CD4-positive, alpha-beta T cell (primary cell): ENCODE results near the gene MCF2L2. TPM values are rescaled to one million over a fixed set of nuclear protein-coding genes. Genes with fewer than 3 reads are reported as not detected.
"Not testable (repeated sequence)": the region's sequence is repeated elsewhere in the genome, so short reads cannot be mapped to it uniquely, and the experiment has no call there.

ENCODE experiments used
- ATAC-seq: fragments of 200-7000 bp; cut with Tn5 transposase; one replicate; pipeline ENCODE4 v1.10.0; 2022; ENCODE audit warnings: mild to moderate bottlenecking; ENCODE audit not compliant: poor library complexity
- CTCF ChIA-PET: fragments of 350-600 bp; sonication (Branson Sonifier 250); formaldehyde crosslinking; loops from one replicate; lab custom pipeline; 2021; ENCODE audit warnings: antibody characterized with exemption, inconsistent platforms; lab: Charles Lee
- POLR2A ChIA-PET: fragments of 350-600 bp; sonication (Branson Sonifier 250); formaldehyde crosslinking; loops from one replicate; lab custom pipeline; 2021; ENCODE audit warnings: antibody characterized with exemption, inconsistent platforms; lab: Charles Lee
- DNase-seq, 14 experiments: peaks; one replicate each; pipeline ENCODE4 v3.0.0-alpha.2; 2013 to 2020; ENCODE audit warnings: mixed read lengths in 2 of 14
- H3K27ac ChIP-seq, 2 donors: one replicate each; pipeline versions ENCODE4 v1.5.1 to v1.7.0; 2013; ENCODE audit warnings: low read length in 2 of 2, low read depth in 1 of 2, mild to moderate bottlenecking in 1 of 2
- H3K27me3 ChIP-seq, 2 experiments: 1 replicate in 1 of 2; 2 replicates in 1 of 2; pipeline versions ENCODE4 v1.6.1 to v1.7.0; 2013; ENCODE audit warnings: low read length in 2 of 2, control low read depth in 1 of 2, mild to moderate bottlenecking in 1 of 2, moderate library complexity in 1 of 2; ENCODE audit not compliant: insufficient read depth in 2 of 2, control insufficient read depth in 1 of 2
- H3K36me3 ChIP-seq: one replicate; pipeline ENCODE4 v1.6.1; 2013; ENCODE audit warnings: low read length, control low read depth; ENCODE audit not compliant: insufficient read depth
- H3K4me1 ChIP-seq: one replicate; pipeline ENCODE4 v1.6.1; 2013; ENCODE audit warnings: low read length, control low read depth; ENCODE audit not compliant: insufficient read depth
- H3K4me3 ChIP-seq: one replicate; pipeline ENCODE4 v1.5.1; 2013; ENCODE audit warnings: mild to moderate bottlenecking, low read length, moderate library complexity
- H3K9me3 ChIP-seq, 2 experiments: 1 replicate in 1 of 2; 2 replicates in 1 of 2; pipeline versions ENCODE4 v1.6.1 to v1.7.0; 2013; ENCODE audit warnings: low read length in 2 of 2, mild to moderate bottlenecking in 2 of 2, control low read depth in 1 of 2, moderate library complexity in 1 of 2; ENCODE audit not compliant: control insufficient read depth in 1 of 2, insufficient read depth in 1 of 2
- H3K27ac Mint-ChIP-seq: one replicate; pipeline ENCODE4 v1.8.0; 2020; ENCODE audit warnings: mixed read lengths
- H3K27me3 Mint-ChIP-seq: one replicate; pipeline ENCODE4 v1.8.0; 2021; ENCODE audit warnings: mixed read lengths
- H3K36me3 Mint-ChIP-seq: one replicate; pipeline ENCODE4 v1.8.0; 2021; ENCODE audit warnings: low read depth, mixed read lengths
- H3K4me1 Mint-ChIP-seq: one replicate; pipeline ENCODE4 v1.8.0; 2021; ENCODE audit warnings: low read depth, mixed read lengths
- H3K4me3 Mint-ChIP-seq: one replicate; pipeline ENCODE4 v1.8.0; 2020; ENCODE audit warnings: mild to moderate bottlenecking, mixed read lengths
- H3K9me3 Mint-ChIP-seq: one replicate; pipeline ENCODE4 v1.8.0; 2020; ENCODE audit warnings: mixed read lengths
- CTCF ChIP-seq: fragments of 200-600 bp; IDR thresholded peaks from one replicate; pipeline ENCODE4 v1.8.0; 2022; ENCODE audit warnings: antibody characterized with exemption, mild to moderate bottlenecking
- intact Hi-C, 2 experiments: fragments of 100-400 bp; cut with DNase I in 1 of 2; cut with micrococcal nuclease in 1 of 2; formaldehyde crosslinking; loops; one replicate each; pipeline versions ENCODE4 v1.15.1 to v1.9.0; 2023 to 2025; cut with DNase I, micrococcal nuclease
- total RNA-seq, 174 experiments: library from RNA in 2 of 174; stranded (reverse) in 2 of 174; gene quantifications; one replicate each; pipeline ENCODE4 v1.2.3 and lab custom pipeline; 2021 to 2026

The MCF2L2 gene
- total RNA-seq, 2 experiments from 2014 or later, result 3.8 to 4.1 TPM

DNA sequence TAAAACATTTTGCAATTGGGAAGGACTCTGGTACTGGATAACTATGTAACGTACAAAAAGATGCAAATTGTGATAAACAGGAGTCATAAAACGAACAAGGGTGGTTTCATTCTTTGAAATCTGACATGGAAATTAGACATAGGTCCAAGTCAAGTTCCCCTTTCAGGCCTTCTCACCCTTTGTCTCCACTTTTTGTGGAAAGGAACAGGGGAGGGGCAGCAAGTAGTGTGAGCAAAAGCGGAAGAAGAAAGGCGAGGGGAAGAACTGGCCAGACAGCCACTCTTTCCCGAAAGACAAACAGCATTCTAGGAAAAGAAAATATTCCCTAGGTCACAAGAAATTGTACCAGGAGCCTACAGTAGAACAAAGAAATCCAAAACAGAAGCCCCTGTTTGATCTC, 52.6 kb downstream of the MCF2L2 start:
- intact Hi-C loops, result no loop called here
- peaks cover 8% of the 10 kb centered on the region for H3K36me3 ChIP-seq
- H3K4me1 Mint-ChIP-seq, result peaks cover 10% of the 10 kb centered on the region
- POLR2A ChIA-PET, result interaction anchor here (0.7 to 1.0 kb wide), 2 partner anchors 38 to 190 kb away, joined by 3 read pairs; no protein-coding TSS in a partner anchor
- H3K27ac ChIP-seq, result no peak overlapping the region
- no peaks in the 10 kb centered on the region for H3K36me3 Mint-ChIP-seq
- DNase-seq (peak in 3 of 14 experiments; percentile 21 to 61 (median 52)), ATAC-seq (no peak)
- no peaks in the 10 kb centered on the region for H3K27me3 Mint-ChIP-seq
- H3K4me3 ChIP-seq, result no peak overlapping the region
- H3K4me1 ChIP-seq, result no peaks in the 10 kb centered on the region
- H3K4me3 Mint-ChIP-seq, result no peak overlapping the region
- no peak for TF ChIP-seq CTCF
- CTCF ChIA-PET, result no interaction called here
- H3K9me3 Mint-ChIP-seq, result no peaks in the 10 kb centered on the region
- no peaks in the 10 kb centered on the region for H3K9me3 ChIP-seq
- H3K27ac Mint-ChIP-seq, result no peak overlapping the region
- no peaks in the 10 kb centered on the region for H3K27me3 ChIP-seq

GRCh38 chr3:183375337-183375736, 53.1 kb downstream of the MCF2L2 start:
- no peak for TF ChIP-seq CTCF
- ChIA-PET POLR2A (interaction anchor here (0.7 kb wide), 1 partner anchor 38 kb away, joined by 3 read pairs; no protein-coding TSS in a partner anchor), CTCF (no interaction called here)
- no peak overlapping the region for H3K4me3 Mint-ChIP-seq
- Histone ChIP-seq H3K4me1 (no peaks in the 10 kb centered on the region), H3K27ac (no peak overlapping the region), H3K9me3 (no peaks in the 10 kb centered on the region), H3K27me3 (no peaks in the 10 kb centered on the region), H3K4me3 (no peak overlapping the region), H3K36me3 (peaks cover 8% of the 10 kb centered on the region)
- no peaks in the 10 kb centered on the region for H3K36me3 Mint-ChIP-seq
- DNase-seq (no peak), ATAC-seq (no peak)
- no peaks in the 10 kb centered on the region for H3K9me3 Mint-ChIP-seq
- H3K4me1 Mint-ChIP-seq, result peaks cover 10% of the 10 kb centered on the region
- no peaks in the 10 kb centered on the region for H3K27me3 Mint-ChIP-seq
- intact Hi-C loops, result no loop called here
- no peak overlapping the region for H3K27ac Mint-ChIP-seq

- POLR2A ChIA-PET, result no interaction called here
These were observed 55.5 kb downstream of the MCF2L2 start for GRCh38 chr3:183372911-183373310.

GRCh38 chr3:183371600-183371968, 56.8 kb downstream of the MCF2L2 start:
- H3K9me3 ChIP-seq, ATAC-seq, intact Hi-C loops, H3K36me3 ChIP-seq, H3K4me1 Mint-ChIP-seq, H3K4me1 ChIP-seq, H3K36me3 Mint-ChIP-seq, DNase-seq, H3K27ac Mint-ChIP-seq, H3K27me3 ChIP-seq, H3K9me3 Mint-ChIP-seq, H3K27me3 Mint-ChIP-seq, H3K27ac ChIP-seq, H3K4me3 ChIP-seq, POLR2A ChIA-PET, H3K4me3 Mint-ChIP-seq: not testable (repeated sequence)
- CTCF ChIA-PET, result interaction anchor here (1.5 kb wide), 1 partner anchor 11 kb away, joined by 4 read pairs; no protein-coding TSS in a partner anchor

More at GRCh38 chr3:183372911-183373310, 55.5 kb downstream of the MCF2L2 start:
- Mint-ChIP-seq H3K4me1 (peaks cover 9% of the 10 kb centered on the region), H3K9me3 (no peaks in the 10 kb centered on the region), H3K27me3 (no peaks in the 10 kb centered on the region), H3K36me3 (no peaks in the 10 kb centered on the region), H3K27ac (no peak overlapping the region), H3K4me3 (no peak overlapping the region)
- H3K27me3 ChIP-seq, result no peaks in the 10 kb centered on the region
- H3K4me3 ChIP-seq, result no peak overlapping the region
- intact Hi-C loops, result no loop called here
- DNase-seq, result no peak
- H3K4me1 ChIP-seq, result no peaks in the 10 kb centered on the region
- H3K9me3 ChIP-seq, result no peaks in the 10 kb centered on the region
- H3K36me3 ChIP-seq, result no peaks in the 10 kb centered on the region
- ATAC-seq, result no peak
- no peak for TF ChIP-seq CTCF
- no peak overlapping the region for H3K27ac ChIP-seq
- CTCF ChIA-PET, result interaction anchor here (1.5 kb wide), 1 partner anchor 10 kb away, joined by 4 read pairs; no protein-coding TSS in a partner anchor
